Heart right ventricle (tissue), 16 donors: ENCODE data around the gene AP1B1. TPM values are rescaled to one million over a fixed set of nuclear protein-coding genes. Genes with fewer than 3 reads are reported as not detected.
A peak's percentile ranks its signal among the peaks of the same experiment; 100 is the strongest.

Experiments used
- ATAC-seq, 8 donors: fragments of 200-7000 bp; cut with Tn5 transposase; one replicate each; pipeline ENCODE4 v1.9.1; 2020; ENCODE audit warnings: mild to moderate bottlenecking in 8 of 8, moderate library complexity in 8 of 8, moderate number of reproducible peaks in 1 of 8
- DNase-seq, 2 donors: peaks; one replicate each; pipeline ENCODE4 v3.0.0-alpha.2; 2020
- H3K27ac ChIP-seq, 10 donors: fragments of 200-600 bp; sonication (generic) in 2 of 10; one replicate each; pipeline versions ENCODE4 v1.5.0 to v1.8.0; 2020 to 2022; ENCODE audit warnings: mild to moderate bottlenecking in 3 of 10
- H3K27me3 ChIP-seq, 7 donors: fragments of 200-600 bp; one replicate each; pipeline ENCODE4 v1.8.0; 2021 to 2022; ENCODE audit warnings: mild to moderate bottlenecking in 2 of 7
- H3K36me3 ChIP-seq, 9 donors: fragments of 200-600 bp; sonication (generic) in 1 of 9; one replicate each; pipeline versions ENCODE4 v1.5.0 to v1.8.0; 2020 to 2022; ENCODE audit warnings: mild to moderate bottlenecking in 2 of 9
- H3K4me1 ChIP-seq, 9 donors: fragments of 200-600 bp; sonication (generic) in 1 of 9; one replicate each; pipeline versions ENCODE4 v1.5.0 to v1.8.0; 2020 to 2022; ENCODE audit warnings: mild to moderate bottlenecking in 4 of 9
- H3K4me3 ChIP-seq, 10 donors: fragments of 200-600 bp; sonication (generic) in 2 of 10; one replicate each; pipeline versions ENCODE4 v1.5.0 to v1.8.0; 2020 to 2022; ENCODE audit warnings: mild to moderate bottlenecking in 7 of 10, moderate library complexity in 2 of 10
- H3K9me3 ChIP-seq, 11 donors: fragments of 200-600 bp in 10 of 11; sonication (generic) in 2 of 11; one replicate each; pipeline versions ENCODE4 v1.5.0 to v1.8.0; 2013 to 2022; ENCODE audit warnings: mild to moderate bottlenecking in 2 of 11, control low read depth in 1 of 11, moderate library complexity in 1 of 11
- WGBS, 2 donors: extraction: QIAGEN DNeasy Blood & Tissue Kit; methylation state at CpG; one replicate each; pipeline ENCODE4 v1.1.7; 2013; ENCODE audit warnings: inconsistent platforms in 1 of 2; 5-methylcytosine and 5-hydroxymethylcytosine counted together
- intact Hi-C, 10 donors: fragments of 100-400 bp; cut with DNase I; formaldehyde crosslinking; loops; one replicate each; pipeline versions ENCODE4 v1.11.1 to v1.14.2; 2022
- polyA plus RNA-seq, 2 donors: library from polyadenylated mRNA; stranded (reverse); fragments of 200-250 nt; gene quantifications; one replicate each; pipeline ENCODE4 v1.2.3, GENCODE V29; 2013
- total RNA-seq, 10 donors: library from RNA; stranded (reverse); fragmentation: NEBNext Ultra II Directional in 3 of 10; extraction: Animal tissue kit (Norgen Biotek cat#: 25700) in 3 of 10; gene quantifications; one replicate each; pipeline versions ENCODE4 v1.2.1 to v1.2.4, GENCODE V29; 2021 to 2023
- TF ChIP-seq, protein P1 (sequence below), 9 donors: fragments of 200-600 bp; sonication (generic) in 2 of 9; IDR thresholded peaks; one replicate each; pipeline versions ENCODE4 v1.5.0 to v1.8.0; 2021 to 2022; ENCODE audit warnings: antibody characterized with exemption in 9 of 9, mild to moderate bottlenecking in 5 of 9, moderate library complexity in 1 of 9
- donor health status: Arrhythmogenic right ventricular cardiomyopathy.
- donor health status: ischemic (EF 13 %, LVEDD 7.1; RV severe dilation, severe dysfunction).
- donor health status: healthy with polysubstance abuse.
- donor health status: DM: no; HTN: yes; CAD: no.
- donor health status: DM: no; HTN: no; CAD: no.
- donor health status: ischemic (EF 25% LVEDD 6.9; RV normal size, moderate dysfunction).
- donor health status: ischemic (EF 25% LVEDD 5.7; RV mildly dilated, moderate dysfunction).
- donor health status: healthy.
- donor health status: DM: yes; HTN: yes; CAD: no.
- donor health status: Ischemic cardiomyopathy.
- donor health status: ischemic (EF 35%, LVEDD 5.7; RV mildly dilated, moderate dysfunction).
- donor health status: nonischemic (EF 11% LVEDD 7.7; RV severe dilation, severe dysfunction).
- donor health status: DM: yes; HTN: yes; CAD: no.
- donor health status: PGD.
- donor health status: ischemic (EF 29% LVEDD 5.4; RV normal size, mild dysfunction).
- donor health status: nonischemic (EF 23%, LVEDD 6.1; RV moderate dilation, normal function).

Gene AP1B1
- total and polyA plus RNA-seq, 12 donors, result 18.4 to 51.5 (median 29.0) TPM

DNA sequence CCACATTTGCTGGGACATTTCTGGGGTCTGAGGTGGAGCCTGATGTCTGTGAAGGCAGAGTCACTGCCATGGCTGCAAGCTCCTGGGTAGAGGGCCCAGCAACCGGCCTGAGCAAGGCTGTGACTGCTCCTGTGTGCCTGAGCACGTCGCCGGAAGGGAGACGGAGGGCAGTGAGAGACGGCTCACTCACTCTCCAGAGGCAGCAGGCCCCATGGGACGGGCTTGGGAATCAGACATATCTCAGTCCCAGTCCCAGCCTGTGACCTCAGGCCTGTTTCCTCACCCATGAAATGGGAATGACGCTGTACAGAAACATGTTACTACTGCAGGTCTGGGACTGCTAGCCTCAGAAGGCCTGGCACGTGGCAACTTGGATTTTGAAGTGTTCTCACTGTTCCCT lies 36.5 kb downstream of the AP1B1 start:
- peak in 1 of 8 donors; percentile 26 for ATAC-seq
- no peaks in the 10 kb centered on the region for H3K27me3 ChIP-seq
- TF ChIP-seq, protein P1, sequence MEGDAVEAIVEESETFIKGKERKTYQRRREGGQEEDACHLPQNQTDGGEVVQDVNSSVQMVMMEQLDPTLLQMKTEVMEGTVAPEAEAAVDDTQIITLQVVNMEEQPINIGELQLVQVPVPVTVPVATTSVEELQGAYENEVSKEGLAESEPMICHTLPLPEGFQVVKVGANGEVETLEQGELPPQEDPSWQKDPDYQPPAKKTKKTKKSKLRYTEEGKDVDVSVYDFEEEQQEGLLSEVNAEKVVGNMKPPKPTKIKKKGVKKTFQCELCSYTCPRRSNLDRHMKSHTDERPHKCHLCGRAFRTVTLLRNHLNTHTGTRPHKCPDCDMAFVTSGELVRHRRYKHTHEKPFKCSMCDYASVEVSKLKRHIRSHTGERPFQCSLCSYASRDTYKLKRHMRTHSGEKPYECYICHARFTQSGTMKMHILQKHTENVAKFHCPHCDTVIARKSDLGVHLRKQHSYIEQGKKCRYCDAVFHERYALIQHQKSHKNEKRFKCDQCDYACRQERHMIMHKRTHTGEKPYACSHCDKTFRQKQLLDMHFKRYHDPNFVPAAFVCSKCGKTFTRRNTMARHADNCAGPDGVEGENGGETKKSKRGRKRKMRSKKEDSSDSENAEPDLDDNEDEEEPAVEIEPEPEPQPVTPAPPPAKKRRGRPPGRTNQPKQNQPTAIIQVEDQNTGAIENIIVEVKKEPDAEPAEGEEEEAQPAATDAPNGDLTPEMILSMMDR (IDR thresholded peaks at IDR 0.05), result no peak
- no peak overlapping the region for H3K4me3 ChIP-seq
- 78 to 80% methylated on average over 9 of the region's 9 CpGs for WGBS, 2 donors
- H3K36me3 ChIP-seq, result peaks cover 0 to 100% (median 81%) of the 10 kb centered on the region in 9 donors
- peaks cover 0 to 8% (median 3%) of the 10 kb centered on the region in 9 donors for H3K4me1 ChIP-seq
- intact Hi-C loops, result no loop called here
- H3K9me3 ChIP-seq, result no peaks in the 10 kb centered on the region
- no peak overlapping the region for H3K27ac ChIP-seq
- DNase-seq, result no peak

DNA sequence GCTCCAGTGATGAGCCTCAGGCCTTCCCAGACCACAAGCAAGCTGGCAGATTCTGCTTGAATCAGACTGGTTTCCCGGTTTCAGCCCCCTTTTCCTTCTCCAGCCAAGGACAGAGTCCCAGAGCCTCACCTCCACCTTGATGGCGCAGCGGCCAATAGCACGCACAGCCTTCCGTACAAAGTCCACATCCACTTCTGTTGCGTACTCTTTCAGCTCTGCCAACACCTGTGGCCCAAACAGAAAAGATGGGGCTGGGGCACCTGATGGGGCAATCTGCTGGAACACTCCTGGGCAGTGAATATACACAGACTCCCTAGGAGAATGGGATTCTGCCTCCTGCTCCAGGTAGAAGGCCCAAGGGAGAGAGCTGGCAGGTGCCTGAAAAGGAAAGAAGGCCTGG lies 37.3 kb downstream of the AP1B1 start:
- TF ChIP-seq, protein P1 (IDR thresholded peaks at IDR 0.05), result no peak
- H3K4me3 ChIP-seq, result no peak overlapping the region
- no peak overlapping the region for H3K27ac ChIP-seq
- H3K4me1 ChIP-seq, result peaks cover 0 to 16% (median 11%) of the 10 kb centered on the region in 9 donors
- WGBS, 2 donors, result 98 to 99% methylated on average over 6 of the region's 6 CpGs
- intact Hi-C loops, result no loop called here
- ATAC-seq (no peak), DNase-seq (no peak)
- H3K27me3 ChIP-seq, result no peaks in the 10 kb centered on the region
- no peaks in the 10 kb centered on the region for H3K9me3 ChIP-seq
- peaks cover 0 to 100% (median 76%) of the 10 kb centered on the region in 9 donors for H3K36me3 ChIP-seq

DNA sequence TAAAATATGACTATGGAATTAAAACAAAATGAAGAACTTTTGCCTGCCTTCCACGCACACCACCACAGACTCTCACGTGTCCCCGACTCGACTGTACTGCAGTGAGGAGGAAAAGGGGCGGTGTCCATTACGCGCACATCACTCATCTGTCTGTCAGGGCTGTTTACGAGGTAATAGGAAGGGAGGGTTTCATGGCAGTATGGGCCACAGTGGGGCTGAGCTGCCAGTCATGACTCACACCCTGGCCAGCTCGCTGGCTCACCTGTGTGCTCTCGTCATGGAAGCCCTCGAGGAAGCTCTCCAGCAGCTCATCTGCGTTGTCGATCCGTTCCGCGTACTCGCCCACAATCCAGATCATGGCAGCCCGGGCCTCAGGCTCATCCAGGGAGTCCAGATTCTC lies 39.4 kb downstream of the AP1B1 start:
- intact Hi-C loops, result no loop called here
- Histone ChIP-seq H3K4me3 (no peak overlapping the region), H3K4me1 (peaks cover 0 to 29% (median 13%) of the 10 kb centered on the region in 9 donors), H3K27me3 (no peaks in the 10 kb centered on the region), H3K36me3 (peaks cover 0 to 100% (median 57%) of the 10 kb centered on the region in 9 donors), H3K9me3 (no peaks in the 10 kb centered on the region), H3K27ac (no peak overlapping the region)
- ATAC-seq (no peak), DNase-seq (no peak)
- TF ChIP-seq, protein P1 (IDR thresholded peaks at IDR 0.05), result no peak
- WGBS, 2 donors, result 91 to 94% methylated on average over 18 of the region's 18 CpGs

DNA sequence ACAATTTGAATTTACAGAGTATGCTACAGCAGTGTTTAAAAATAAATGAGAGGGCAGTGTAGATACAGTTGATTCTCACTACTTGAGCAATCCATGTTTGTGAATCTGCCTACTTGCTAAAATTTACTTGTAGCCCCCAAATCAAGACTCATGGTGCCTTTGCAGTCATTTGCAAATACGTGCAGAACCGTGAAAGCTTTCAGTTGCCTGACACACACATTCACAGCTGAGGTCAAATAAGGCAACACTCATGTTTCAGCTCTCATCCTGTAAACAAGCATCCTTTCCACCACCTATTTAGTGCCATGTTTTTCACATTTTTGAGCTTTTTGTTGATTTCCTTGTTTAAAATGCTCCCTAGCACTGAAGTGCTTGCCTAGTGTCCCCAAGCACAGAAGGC lies 40.3 kb downstream of the AP1B1 start:
- H3K4me1 ChIP-seq, result peaks cover 0 to 38% (median 17%) of the 10 kb centered on the region in 9 donors

More for the DNA sequence above, 40.3 kb downstream of the AP1B1 start:
- WGBS, 2 donors, result 83 to 89% methylated on average over 2 of the region's 2 CpGs
- H3K27me3 ChIP-seq, result no peaks in the 10 kb centered on the region
- TF ChIP-seq, protein P1 (IDR thresholded peaks at IDR 0.05), result no peak
- H3K9me3 ChIP-seq, result no peaks in the 10 kb centered on the region
- DNase-seq (no peak), ATAC-seq (no peak)
- no peak overlapping the region for H3K27ac ChIP-seq
- intact Hi-C loops, result no loop called here
- H3K36me3 ChIP-seq, result peaks cover 0 to 100% (median 54%) of the 10 kb centered on the region in 9 donors
- H3K4me3 ChIP-seq, result no peak overlapping the region
